CD4-positive, alpha-beta T cell treated with Interferon alpha-2 for 1 hour (primary cell): Measurements from ENCODE around the gene PSTPIP2.
"Not testable (repeated sequence)": the region's sequence is repeated elsewhere in the genome, so short reads cannot be mapped to it uniquely, and the experiment has no call there.

Experiments used
- DNase-seq, 2 donors: peaks; one replicate each; pipeline ENCODE4 v3.0.0-alpha.2; 2020 to 2022

PSTPIP2 gene

GRCh38 chr18:46069524-46069923 is 2.5 kb downstream of the PSTPIP2 start:
- DNase-seq = no peak

GRCh38 chr18:46068763-46069162 is 3.3 kb downstream of the PSTPIP2 start:
- DNase-seq = no peak

GRCh38 chr18:46067438-46068007 is 4.5 kb downstream of the PSTPIP2 start:
- no peak for DNase-seq

DNA sequence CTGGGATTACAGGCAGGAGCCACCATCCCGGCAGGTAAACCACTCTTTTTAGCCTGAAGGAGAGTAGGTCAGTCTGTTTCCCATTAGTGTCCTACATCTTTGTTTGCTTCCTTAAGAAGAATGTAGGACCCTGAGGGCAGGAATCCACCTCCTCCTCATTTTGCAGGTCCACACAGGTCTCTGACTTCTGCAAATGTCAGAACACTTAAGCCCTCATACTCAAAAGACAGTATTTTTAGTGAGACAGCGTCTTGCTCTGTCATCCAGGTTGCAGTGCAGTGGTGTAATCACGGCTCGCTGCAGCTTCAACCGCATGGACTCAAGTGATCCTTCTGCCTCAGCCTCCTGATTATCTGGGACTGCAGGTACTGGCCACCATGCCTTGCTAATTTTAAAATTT is 9.3 kb downstream of the PSTPIP2 start:
- no peak for DNase-seq

GRCh38 chr18:46061796-46062195 is 10.3 kb downstream of the PSTPIP2 start:
- DNase-seq = no peak

GRCh38 chr18:46061387-46061786 is 10.7 kb downstream of the PSTPIP2 start:
- no peak for DNase-seq

- no peak for DNase-seq
Measured at GRCh38 chr18:46060359-46060841, 11.7 kb downstream of the PSTPIP2 start.

DNA sequence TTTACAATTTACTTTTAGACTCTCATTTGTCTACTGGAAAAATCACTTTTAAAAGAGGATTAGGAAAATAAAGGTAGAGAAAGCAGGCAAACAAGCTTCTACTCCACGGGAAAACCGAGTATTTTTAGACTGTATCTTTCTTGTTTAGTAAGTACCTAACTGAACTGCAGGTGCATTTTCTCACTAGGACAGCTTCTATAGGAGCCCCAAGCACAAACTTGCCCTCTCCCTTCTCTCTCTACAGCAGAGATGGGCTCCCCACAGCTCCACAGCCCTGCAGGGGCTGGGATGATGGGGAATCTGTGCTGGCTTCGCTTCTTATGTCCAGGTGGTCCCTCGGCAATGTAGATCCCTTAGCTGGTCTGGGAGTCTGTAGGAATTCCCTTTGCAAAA is 16.2 kb downstream of the PSTPIP2 start:
- no peak for DNase-seq

DNA sequence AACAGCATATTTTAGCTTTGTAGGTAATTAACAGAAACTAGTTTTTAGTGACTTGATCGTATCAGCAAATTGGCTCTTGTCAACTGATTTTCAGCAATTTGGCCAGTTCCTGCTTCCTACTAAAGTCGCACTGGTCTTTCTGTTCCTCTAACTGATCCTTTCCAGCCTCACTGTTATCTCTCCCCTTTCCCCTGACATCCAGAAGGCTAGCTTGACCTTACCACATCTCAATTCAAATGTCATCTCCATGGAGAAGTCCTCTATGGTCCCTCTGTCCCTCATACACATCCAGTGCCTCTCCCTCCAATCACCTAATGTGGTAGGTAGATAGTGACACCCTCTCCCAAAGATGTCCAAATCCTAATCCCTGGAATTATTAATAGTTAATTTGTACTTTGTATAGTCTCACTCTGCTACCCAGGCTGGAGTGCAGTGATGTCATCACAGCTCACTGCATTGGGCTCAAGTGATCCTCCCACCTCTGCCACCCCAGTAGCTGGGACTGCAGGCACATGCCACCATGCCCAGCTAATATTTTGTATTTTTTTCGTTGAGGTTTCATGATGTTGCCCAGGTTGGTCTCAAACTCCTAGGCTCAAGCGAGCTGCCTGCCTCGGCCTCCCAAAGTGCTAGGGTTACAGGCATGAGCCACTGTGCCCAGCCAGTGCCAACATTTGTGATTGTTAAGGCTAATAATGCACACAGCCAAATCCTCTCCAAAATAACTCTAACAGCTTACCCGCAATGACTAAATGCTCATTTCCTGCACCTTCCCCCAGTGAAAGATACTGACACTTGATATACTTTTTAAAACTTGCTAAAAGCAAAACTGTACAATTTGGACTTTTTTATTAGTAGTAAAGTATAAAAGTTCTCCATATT is 16.9 kb downstream of the PSTPIP2 start:
- DNase-seq = peak in 1 of 2 donors; percentile 37

DNA sequence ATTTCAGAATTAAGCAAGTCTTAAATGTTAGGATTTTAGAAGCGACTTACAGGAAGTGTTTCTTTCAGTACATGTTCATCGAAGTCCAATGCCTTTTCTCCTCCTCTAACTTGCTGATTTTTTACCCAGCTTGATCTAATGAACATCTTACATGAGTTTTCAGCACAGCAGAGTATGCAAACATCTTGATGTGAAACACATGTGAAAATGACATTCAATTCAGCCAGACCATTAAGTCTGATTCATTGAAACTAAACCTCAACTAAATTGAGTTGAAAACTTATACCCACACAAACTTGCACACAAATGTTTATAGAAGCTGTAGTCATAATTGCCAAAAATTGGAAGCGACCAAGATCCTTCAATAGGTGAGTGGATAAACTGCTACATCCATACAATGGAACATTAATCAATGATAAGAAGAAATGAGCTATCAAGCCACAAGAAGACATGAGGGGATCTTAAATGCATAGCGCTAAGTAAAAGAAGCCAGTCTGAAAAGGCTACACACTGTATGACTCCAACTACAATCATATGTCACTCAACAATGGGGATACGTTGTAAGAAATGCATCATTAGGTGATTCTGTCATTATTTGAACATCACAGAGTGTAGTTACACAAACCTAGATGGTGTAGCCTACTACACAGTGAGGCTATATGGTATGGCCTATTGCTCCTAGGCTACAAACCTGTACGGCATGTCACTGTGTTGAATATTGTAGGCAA is 18.5 kb downstream of the PSTPIP2 start:
- DNase-seq = no peak

- DNase-seq = no peak
Measured at GRCh38 chr18:46051731-46052461, 20.2 kb downstream of the PSTPIP2 start.

DNA sequence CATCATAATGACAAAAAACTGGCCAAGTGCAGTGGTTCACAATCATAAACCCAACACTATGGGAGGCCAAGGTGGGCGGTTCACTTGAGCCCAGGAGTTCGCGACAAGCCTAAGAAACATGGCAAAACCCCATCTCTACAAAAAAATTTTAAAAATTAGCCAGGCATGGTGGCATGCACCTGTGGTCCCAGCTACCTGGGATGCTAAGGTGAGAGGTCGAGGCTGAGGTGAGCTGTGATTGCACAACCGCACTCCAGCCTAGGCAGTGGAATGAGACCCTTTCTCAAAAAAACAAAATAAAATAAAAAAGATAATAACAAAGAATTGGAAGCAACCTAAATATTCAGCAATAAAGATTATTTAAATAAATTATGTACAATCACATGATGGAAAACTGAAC is 21.8 kb downstream of the PSTPIP2 start:
- no peak for DNase-seq

DNA sequence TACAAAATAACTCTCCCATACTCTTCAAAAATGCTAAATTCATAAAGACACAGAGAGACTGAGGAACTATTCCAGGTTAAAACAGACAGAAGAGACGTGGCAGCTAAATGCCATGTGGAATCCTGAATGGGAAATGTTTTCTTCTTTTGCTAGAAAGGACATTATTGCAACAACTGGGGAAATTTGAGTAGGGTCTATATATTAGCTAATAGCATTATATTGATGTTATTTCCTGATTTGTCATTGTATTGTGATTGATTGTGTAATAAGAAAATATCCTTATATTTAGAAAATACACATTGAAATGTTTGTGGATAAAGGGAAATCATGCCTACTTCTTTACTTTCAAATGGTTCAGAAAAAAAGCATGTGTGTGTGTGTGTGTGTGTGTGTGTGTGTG is 23.4 kb downstream of the PSTPIP2 start:
- no peak for DNase-seq

DNA sequence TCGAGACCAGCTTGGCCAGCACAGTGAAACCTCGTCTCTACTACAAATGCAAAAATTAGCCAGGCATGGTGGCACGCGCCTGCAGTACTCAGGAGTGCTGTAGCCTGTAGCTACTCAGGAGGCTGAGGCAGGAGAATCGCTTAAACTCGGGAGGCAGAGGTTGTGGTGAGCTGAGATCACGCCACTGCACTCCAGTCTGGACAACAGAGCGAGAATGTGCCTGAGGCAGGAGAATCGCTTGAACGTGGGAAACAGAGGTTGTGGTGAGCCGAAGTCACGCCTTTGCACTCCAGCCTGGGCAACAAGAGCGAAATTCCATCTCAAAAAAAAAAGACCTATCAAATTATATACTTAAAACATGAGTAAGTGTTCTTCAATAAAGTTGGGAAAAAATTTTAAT is 24.7 kb downstream of the PSTPIP2 start:
- not testable (repeated sequence) for DNase-seq

DNA sequence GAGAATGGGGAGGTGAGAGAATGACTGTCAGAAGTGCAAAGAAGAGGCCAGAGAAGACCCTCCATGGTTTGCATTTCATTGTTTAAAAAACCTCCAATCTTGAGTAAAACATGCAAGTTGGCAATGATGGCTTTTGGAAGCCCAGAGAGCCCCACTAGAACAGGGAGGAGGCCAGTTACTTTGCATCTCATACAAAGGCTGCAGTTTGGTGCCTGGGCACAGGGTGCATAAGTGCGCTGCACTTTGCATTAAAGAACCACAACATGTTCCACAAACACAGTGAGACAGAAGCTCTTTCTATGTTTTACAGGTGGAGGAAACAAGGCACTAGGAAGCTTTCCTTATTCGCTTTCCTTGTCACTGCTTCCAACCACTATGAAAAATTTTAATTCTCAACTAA is 25.4 kb downstream of the PSTPIP2 start:
- DNase-seq = no peak

DNA sequence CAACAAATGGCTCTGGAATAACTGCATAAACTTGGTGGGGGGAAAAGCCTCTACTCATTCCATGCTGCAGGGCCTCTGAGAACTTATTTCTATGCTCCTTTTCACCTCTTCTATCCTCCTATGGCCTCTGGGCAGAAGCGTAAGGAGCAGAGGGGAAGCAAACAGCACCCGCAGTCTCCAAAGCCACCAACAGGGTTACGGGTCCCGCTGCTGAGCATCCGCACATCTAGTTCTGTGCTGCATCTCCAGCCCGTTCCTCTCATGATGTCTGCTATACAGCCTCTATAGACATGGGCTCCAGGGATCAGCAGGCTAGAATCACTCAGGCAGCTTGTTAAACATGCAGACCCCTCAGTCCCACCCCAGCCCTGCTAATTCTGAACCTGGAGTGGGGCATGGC is 25.9 kb downstream of the PSTPIP2 start:
- DNase-seq = no peak

DNA sequence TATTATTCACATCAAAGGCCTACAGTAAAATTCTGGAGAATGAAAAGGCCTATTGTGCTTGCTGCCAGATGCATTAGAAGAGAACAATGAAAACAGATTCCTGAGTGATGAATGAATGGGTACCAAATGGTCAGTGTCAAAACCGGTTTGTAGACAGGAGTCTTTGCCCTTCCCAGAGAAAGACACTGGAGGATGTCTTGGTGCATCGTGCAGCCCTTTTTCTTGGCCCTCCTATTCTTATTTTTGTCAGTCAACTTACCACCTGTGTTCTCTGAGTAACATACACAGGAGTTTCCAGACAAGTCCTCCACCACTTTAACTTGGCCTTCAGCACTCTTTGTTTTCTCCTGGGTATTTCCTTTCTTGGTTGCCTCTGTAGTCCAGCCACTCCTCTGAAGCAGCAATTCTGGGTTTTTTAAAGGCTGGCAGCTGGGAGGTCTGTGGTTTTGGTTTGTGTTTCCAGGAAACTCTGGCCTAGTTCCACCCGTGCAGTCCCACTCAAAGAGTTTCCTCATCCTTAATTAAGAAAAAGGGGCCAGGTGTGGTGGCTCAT is 29.4 kb downstream of the PSTPIP2 start:
- DNase-seq = peak; percentile 28 to 53

- no peak for DNase-seq
Measured at GRCh38 chr18:46040747-46041104, 31.3 kb downstream of the PSTPIP2 start.

- no peak for DNase-seq
Measured at GRCh38 chr18:46040033-46040746, 31.9 kb downstream of the PSTPIP2 start.

GRCh38 chr18:46037512-46038305 is 34.4 kb downstream of the PSTPIP2 start:
- no peak for DNase-seq
